ENCODE data around the gene MLXIP. TPM values are rescaled to one million over a fixed set of nuclear protein-coding genes. Genes with fewer than 3 reads are reported as not detected.
A peak's percentile ranks its signal among the peaks of the same experiment; 100 is the strongest.

Gene MLXIP
- total RNA-seq, 2 donors from 2014 or later: 13.1 to 57.7 TPM

- Histone ChIP-seq H3K36me3 (no peaks in the 10 kb centered on the region), H3K27me3 (replicated peaks; ENCODE audit: insufficient read depth) (no peaks in the 10 kb centered on the region), H3K27ac (no peak overlapping the region), H3K4me1 (replicated peaks) (no peaks in the 10 kb centered on the region), H3K9me3 (no peaks in the 10 kb centered on the region), H3K4me3 (no peak overlapping the region)
- no peak for DNase-seq (ENCODE audit: low spot score)
- intact Hi-C loops (cut with DNase I): no loop called here
- 73% methylated on average over 20 of the region's 21 CpGs for WGBS
- TF ChIP-seq POLR2AphosphoS5 (IDR thresholded peaks at IDR 0.05): no peak
- TF ChIP-seq CTCF (IDR thresholded peaks at IDR 0.05): peak; percentile 25 to 64 (median 45)
Observed at GRCh38 chr12:122031342-122032216, 47.0 kb upstream of the MLXIP start.

DNA sequence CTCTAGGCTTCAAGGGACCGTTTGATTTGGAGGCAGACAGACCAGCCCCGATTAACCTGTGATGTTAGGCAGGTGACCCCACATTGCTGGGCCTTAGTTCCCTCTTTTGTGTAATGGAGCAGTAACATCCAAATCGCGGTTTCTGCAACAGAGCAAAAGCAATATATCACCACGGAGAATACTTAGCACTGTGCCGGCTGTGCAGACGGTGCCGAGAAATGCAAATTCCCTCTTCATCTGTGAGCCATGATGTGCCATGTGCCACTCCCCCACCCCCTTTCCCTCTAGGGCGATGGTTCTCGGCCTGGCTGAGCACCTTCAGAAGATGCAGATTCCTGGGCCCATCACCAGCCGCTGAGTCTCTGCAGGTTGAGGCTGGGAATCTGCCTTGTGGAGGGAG is 46.0 kb upstream of the MLXIP start:
- Histone ChIP-seq H3K27ac (no peak overlapping the region), H3K4me3 (no peak overlapping the region), H3K9me3 (no peaks in the 10 kb centered on the region), H3K4me1 (replicated peaks) (no peaks in the 10 kb centered on the region), H3K27me3 (replicated peaks; ENCODE audit: insufficient read depth) (no peaks in the 10 kb centered on the region), H3K36me3 (no peaks in the 10 kb centered on the region)
- intact Hi-C loops (cut with DNase I): no loop called here
- DNase-seq (ENCODE audit: low spot score): no peak
- no peak for TF ChIP-seq CTCF (IDR thresholded peaks at IDR 0.05)
- no peak for TF ChIP-seq POLR2A (IDR thresholded peaks at IDR 0.05)
- no peak for TF ChIP-seq POLR2AphosphoS5 (IDR thresholded peaks at IDR 0.05)
- WGBS: 90% methylated on average over 11 of the region's 11 CpGs

- intact Hi-C loops (cut with DNase I): no loop called here
- H3K4me3 ChIP-seq: no peak overlapping the region
- 28% methylated on average over 8 of the region's 8 CpGs for WGBS
- no peaks in the 10 kb centered on the region for H3K27me3 ChIP-seq (replicated peaks; ENCODE audit: insufficient read depth)
- no peaks in the 10 kb centered on the region for H3K4me1 ChIP-seq (replicated peaks)
- H3K9me3 ChIP-seq: no peaks in the 10 kb centered on the region
- TF ChIP-seq CTCF (IDR thresholded peaks at IDR 0.05) (peak in 1 of 4 experiments; percentile 6), POLR2A (IDR thresholded peaks at IDR 0.05) (no peak), POLR2AphosphoS5 (IDR thresholded peaks at IDR 0.05) (peak; percentile 96)
- H3K27ac ChIP-seq: peak overlapping the region in 1 of 2 donors; percentile 37
- peak; percentile 91 for DNase-seq (ENCODE audit: low spot score)
- no peaks in the 10 kb centered on the region for H3K36me3 ChIP-seq
Observed at GRCh38 chr12:122035292-122035691, 43.3 kb upstream of the MLXIP start.

DNA sequence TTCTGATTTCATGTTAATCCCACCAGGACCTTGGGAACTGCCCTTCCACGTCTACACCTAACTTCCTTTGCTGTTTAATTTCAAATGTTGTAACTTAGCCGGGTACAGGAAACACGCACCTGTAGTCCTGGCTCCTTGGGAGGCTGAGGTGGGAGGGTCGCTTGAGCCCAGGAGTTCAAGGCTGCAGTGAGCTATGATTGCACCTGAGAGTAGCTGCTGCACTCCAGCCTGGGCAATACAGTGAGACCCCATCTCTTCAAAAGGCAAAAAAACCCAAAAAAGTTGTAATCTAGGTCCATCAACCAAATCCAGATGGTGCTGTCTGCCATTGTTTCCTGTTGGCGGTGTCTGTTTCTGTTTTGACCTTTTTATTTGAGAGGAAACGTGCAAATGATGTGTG is 42.4 kb upstream of the MLXIP start:
- intact Hi-C loops (cut with DNase I): no loop called here

More for the DNA sequence above, 42.4 kb upstream of the MLXIP start:
- no peaks in the 10 kb centered on the region for H3K27me3 ChIP-seq (replicated peaks; ENCODE audit: insufficient read depth)
- TF ChIP-seq POLR2A (IDR thresholded peaks at IDR 0.05) (no peak), POLR2AphosphoS5 (IDR thresholded peaks at IDR 0.05) (no peak), CTCF (IDR thresholded peaks at IDR 0.05) (no peak)
- no peak overlapping the region for H3K27ac ChIP-seq
- DNase-seq (ENCODE audit: low spot score): no peak
- H3K9me3 ChIP-seq: no peaks in the 10 kb centered on the region
- H3K36me3 ChIP-seq: no peaks in the 10 kb centered on the region
- 94% methylated on average over 6 of the region's 6 CpGs for WGBS
- H3K4me3 ChIP-seq: no peak overlapping the region
- H3K4me1 ChIP-seq (replicated peaks): no peaks in the 10 kb centered on the region

All from prostate gland (tissue), 2 donors.